ENCODE measurements around the gene COMMD3. TPM values are rescaled to one million over a fixed set of nuclear protein-coding genes. Genes with fewer than 3 reads are reported as not detected.

The COMMD3 gene
- 42.3 TPM for total RNA-seq (ENCODE audit: unreplicated experiment)
- long read RNA-seq, transcript COMMD3-201 (8 exons, 1,342 nt): major isoform, 26 of 30 reads
- long read RNA-seq, partial matches to known transcripts: 3 of 30 reads
- long read RNA-seq, other reads (novel, unspliced or antisense): 1 of 30 reads

DNA sequence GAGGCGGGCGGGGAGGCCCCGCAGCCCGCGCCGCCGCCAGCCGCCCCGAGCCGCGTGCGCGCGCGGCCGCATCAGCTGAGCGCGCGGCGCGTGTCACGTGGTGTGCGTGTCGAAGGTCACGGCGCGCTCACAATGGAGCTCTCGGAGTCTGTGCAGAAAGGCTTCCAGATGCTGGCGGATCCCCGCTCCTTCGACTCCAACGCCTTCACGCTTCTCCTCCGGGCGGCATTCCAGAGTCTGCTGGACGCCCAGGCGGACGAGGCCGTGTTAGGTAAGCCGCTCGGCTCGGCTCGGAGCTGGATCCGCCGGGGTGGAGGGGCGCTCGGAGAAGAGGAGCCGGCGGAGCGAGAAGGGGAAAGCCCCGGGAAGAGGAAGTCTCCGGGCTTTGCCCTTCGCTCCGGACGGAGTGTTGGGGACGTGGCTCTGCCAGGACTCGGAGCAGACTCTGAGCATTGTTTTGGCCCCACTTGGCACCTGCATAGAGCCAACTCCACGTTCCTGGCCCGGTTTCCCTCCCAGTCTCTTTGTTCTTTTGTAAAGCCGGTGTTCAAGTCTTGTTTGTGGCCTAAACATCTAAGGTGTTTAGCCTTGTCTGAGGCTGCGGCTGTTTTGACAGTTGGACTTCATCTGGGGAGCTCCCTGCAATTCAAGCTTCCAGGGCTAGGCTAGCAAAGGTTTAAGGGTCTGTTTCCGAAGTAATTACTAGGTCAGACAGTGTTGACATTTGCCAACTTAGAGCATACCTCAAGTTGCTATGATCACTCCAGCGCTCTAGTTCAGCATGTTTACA, at the start of gene COMMD3:
TSS of gene COMMD3 (plus strand) at position 103 of the 790 bp plus-strand sequence. CDS start at position 133, 30 bp downstream.
- H3K27me3 Mint-ChIP-seq (ENCODE audit: unreplicated experiment): peaks cover 16% of the 10 kb centered on the region

GRCh38 chr10:22268503-22268902, 47.7 kb upstream of the COMMD3 start:
- Mint-ChIP-seq H3K36me3 (ENCODE audit: low read depth, unreplicated experiment) (no peaks in the 10 kb centered on the region), H3K4me3 (ENCODE audit: unreplicated experiment) (no peak overlapping the region), H3K27me3 (ENCODE audit: unreplicated experiment) (peaks cover 4% of the 10 kb centered on the region), H3K4me1 (ENCODE audit: unreplicated experiment) (no peaks in the 10 kb centered on the region), H3K9me3 (ENCODE audit: unreplicated experiment) (no peaks in the 10 kb centered on the region), H3K27ac (ENCODE audit: unreplicated experiment) (no peak overlapping the region)
- TF ChIP-seq CTCF (IDR thresholded peaks at IDR 0.05; ENCODE audit: unreplicated experiment): no peak
- no peak for DNase-seq (ENCODE audit: low spot score)

More for the DNA sequence above, at the start of gene COMMD3:
- Mint-ChIP-seq H3K4me3 (ENCODE audit: unreplicated experiment) (peak within 1 kb of the TSS; percentile 97), H3K27ac (ENCODE audit: unreplicated experiment) (peak within 1 kb of the TSS; percentile 92), H3K9me3 (ENCODE audit: unreplicated experiment) (no peaks in the 10 kb centered on the region), H3K4me1 (ENCODE audit: unreplicated experiment) (peaks cover 21% of the 10 kb centered on the region), H3K36me3 (ENCODE audit: low read depth, unreplicated experiment) (peaks cover 7% of the 10 kb centered on the region)
- no peak for TF ChIP-seq CTCF (IDR thresholded peaks at IDR 0.05; ENCODE audit: unreplicated experiment)
- peak; percentile 84 for DNase-seq (ENCODE audit: low spot score)

GRCh38 chr10:22271786-22272185, 44.4 kb upstream of the COMMD3 start:
- H3K36me3 Mint-ChIP-seq (ENCODE audit: low read depth, unreplicated experiment): no peaks in the 10 kb centered on the region
- peaks cover 2% of the 10 kb centered on the region for H3K27me3 Mint-ChIP-seq (ENCODE audit: unreplicated experiment)
- DNase-seq (ENCODE audit: low spot score): no peak
- H3K4me1 Mint-ChIP-seq (ENCODE audit: unreplicated experiment): no peaks in the 10 kb centered on the region
- H3K9me3 Mint-ChIP-seq (ENCODE audit: unreplicated experiment): no peaks in the 10 kb centered on the region
- H3K4me3 Mint-ChIP-seq (ENCODE audit: unreplicated experiment): no peak overlapping the region
- no peak overlapping the region for H3K27ac Mint-ChIP-seq (ENCODE audit: unreplicated experiment)
- TF ChIP-seq CTCF (IDR thresholded peaks at IDR 0.05; ENCODE audit: unreplicated experiment): no peak

- Mint-ChIP-seq H3K4me3 (ENCODE audit: unreplicated experiment) (no peak overlapping the region), H3K4me1 (ENCODE audit: unreplicated experiment) (peaks cover 12% of the 10 kb centered on the region), H3K9me3 (ENCODE audit: unreplicated experiment) (no peaks in the 10 kb centered on the region), H3K27ac (ENCODE audit: unreplicated experiment) (no peak overlapping the region), H3K36me3 (ENCODE audit: low read depth, unreplicated experiment) (no peaks in the 10 kb centered on the region), H3K27me3 (ENCODE audit: unreplicated experiment) (no peaks in the 10 kb centered on the region)
- no peak for TF ChIP-seq CTCF (IDR thresholded peaks at IDR 0.05; ENCODE audit: unreplicated experiment)
- DNase-seq (ENCODE audit: low spot score): no peak
Observed at GRCh38 chr10:22278441-22278782, 37.8 kb upstream of the COMMD3 start.

GRCh38 chr10:22280078-22280477, 36.1 kb upstream of the COMMD3 start:
- H3K9me3 Mint-ChIP-seq (ENCODE audit: unreplicated experiment): no peaks in the 10 kb centered on the region
- no peak for DNase-seq (ENCODE audit: low spot score)
- H3K4me3 Mint-ChIP-seq (ENCODE audit: unreplicated experiment): no peak overlapping the region
- no peaks in the 10 kb centered on the region for H3K36me3 Mint-ChIP-seq (ENCODE audit: low read depth, unreplicated experiment)
- no peak overlapping the region for H3K27ac Mint-ChIP-seq (ENCODE audit: unreplicated experiment)
- peaks cover 12% of the 10 kb centered on the region for H3K4me1 Mint-ChIP-seq (ENCODE audit: unreplicated experiment)
- no peaks in the 10 kb centered on the region for H3K27me3 Mint-ChIP-seq (ENCODE audit: unreplicated experiment)
- TF ChIP-seq CTCF (IDR thresholded peaks at IDR 0.05; ENCODE audit: unreplicated experiment): no peak

All from endothelial cell (in vitro differentiated cells).